ENCODE measurements around the gene OLA1. TPM values are rescaled to one million over a fixed set of nuclear protein-coding genes. Genes with fewer than 3 reads are reported as not detected.

Gene OLA1
- total and polyA plus RNA-seq, 9 of the 15 experiments (the other 6 are each of a cell fraction or from before 2014, with no cell fraction given) = 208 to 353 (median 225) TPM

DNA sequence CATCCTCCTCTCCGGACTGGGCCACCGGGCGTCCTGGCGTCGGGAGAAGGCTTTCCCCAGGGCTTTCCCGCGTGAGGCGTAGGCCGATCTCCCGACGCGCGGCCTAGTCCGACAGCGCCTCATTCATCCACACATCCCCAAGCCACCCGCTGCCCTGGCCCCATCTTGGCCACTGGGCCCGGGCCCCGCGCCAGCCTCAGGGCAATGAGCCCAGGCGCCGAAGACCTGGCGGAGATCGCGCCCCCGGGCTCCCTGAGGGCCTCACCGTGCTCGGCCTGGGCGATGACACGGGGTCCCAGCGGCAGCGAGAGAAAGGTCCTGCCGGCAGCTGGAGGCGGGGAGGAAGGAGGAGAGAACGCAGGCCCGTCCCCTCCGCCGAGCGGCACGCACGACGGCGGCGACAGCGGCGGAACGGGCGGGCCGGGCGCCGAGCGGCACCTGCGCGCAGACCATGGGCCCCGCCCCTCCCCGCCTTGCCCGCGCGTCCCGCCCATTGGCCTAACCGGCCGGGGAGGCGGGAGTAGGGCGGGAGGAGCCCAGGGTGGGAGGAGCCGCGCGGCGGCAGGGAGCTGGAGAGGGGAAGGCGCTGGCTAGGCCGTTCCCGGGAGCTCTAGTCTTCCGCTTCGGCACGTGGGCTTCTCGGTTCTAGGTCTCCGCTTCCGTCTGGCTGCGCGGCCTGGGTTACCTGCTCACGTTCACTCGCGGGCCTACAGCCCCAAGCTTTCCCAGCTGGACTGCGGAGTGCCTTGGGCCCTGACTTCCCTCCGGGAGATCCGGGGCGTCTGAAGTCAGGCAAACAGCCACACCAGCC is at the start of gene OLA1 (continued):
- TF ChIP-seq ZNF282 (CRISPR knock-in tag; IDR thresholded peaks at IDR 0.05) (no peak), MAZ (CRISPR knock-in tag; conservative IDR thresholded peaks at IDR 0.05 in 1 of 2, IDR thresholded peaks at IDR 0.05 in 1 of 2) (peak; percentile 69 to 81), HMG20A (CRISPR knock-in tag; conservative IDR thresholded peaks at IDR 0.05) (no peak), PTBP1 (IDR thresholded peaks at IDR 0.05; ENCODE audit: low read depth, low read length) (no peak), LCOR (CRISPR knock-in tag; IDR thresholded peaks at IDR 0.05) (peak; percentile 73), JUNB (CRISPR knock-in tag; conservative IDR thresholded peaks at IDR 0.05) (no peak), ZFX (CRISPR knock-in tag; IDR thresholded peaks at IDR 0.05) (peak; percentile 99), PYGO2 (tag; IDR thresholded peaks at IDR 0.05) (no peak), BRF1 (IDR thresholded peaks at IDR 0.05; ENCODE audit: borderline replicate concordance, extremely low read depth, insufficient read length) (no peak), MAFK (IDR thresholded peaks at IDR 0.05; ENCODE audit: low read length) (no peak), MEIS2 (IDR thresholded peaks at IDR 0.05; ENCODE audit: partially characterized antibody) (peak; percentile 67), ASH1L (IDR thresholded peaks at IDR 0.05; ENCODE audit: borderline replicate concordance, low read depth, partially characterized antibody) (peak; percentile 15), ZBTB17 (CRISPR knock-in tag; IDR thresholded peaks at IDR 0.05) (peak; percentile 85), NBN (IDR thresholded peaks at IDR 0.05; ENCODE audit: low read depth) (peak; percentile 71), ZFP1 (CRISPR knock-in tag; IDR thresholded peaks at IDR 0.05) (no peak), TAF15 (IDR thresholded peaks at IDR 0.05; ENCODE audit: low read depth, low read length) (no peak), NR3C1 (CRISPR knock-in tag; IDR thresholded peaks at IDR 0.05) (peak; percentile 48; the same call in 1 of the 2 replicates), TAF1 (IDR thresholded peaks at IDR 0.05; ENCODE audit: control insufficient read depth, extremely low read depth, insufficient read depth, low read length, severe bottlenecking) (peak; percentile 78), HDAC2 (IDR thresholded peaks at IDR 0.05) (peak; percentile 74), ZNF766 (CRISPR knock-in tag; conservative IDR thresholded peaks at IDR 0.05) (peak; percentile 72), U2AF2 (optimal IDR thresholded peaks at IDR 0.05; ENCODE audit: low read depth, low read length) (no peak)
- TF ChIP-seq, protein P1, sequence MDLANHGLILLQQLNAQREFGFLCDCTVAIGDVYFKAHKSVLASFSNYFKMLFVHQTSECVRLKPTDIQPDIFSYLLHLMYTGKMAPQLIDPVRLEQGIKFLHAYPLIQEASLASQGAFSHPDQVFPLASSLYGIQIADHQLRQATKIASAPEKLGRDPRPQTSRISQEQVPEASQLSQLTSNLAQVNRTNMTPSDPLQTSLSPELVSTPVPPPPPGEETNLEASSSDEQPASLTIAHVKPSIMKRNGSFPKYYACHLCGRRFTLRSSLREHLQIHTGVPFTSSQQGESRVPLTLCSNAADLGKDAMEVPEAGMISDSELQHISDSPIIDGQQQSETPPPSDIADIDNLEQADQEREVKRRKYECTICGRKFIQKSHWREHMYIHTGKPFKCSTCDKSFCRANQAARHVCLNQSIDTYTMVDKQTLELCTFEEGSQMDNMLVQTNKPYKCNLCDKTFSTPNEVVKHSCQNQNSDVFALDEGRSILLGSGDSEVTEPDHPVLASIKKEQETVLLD (IDR thresholded peaks at IDR 0.05) = peak; percentile 18; the same call in 1 of the 2 replicates
- TF ChIP-seq, protein P2, sequence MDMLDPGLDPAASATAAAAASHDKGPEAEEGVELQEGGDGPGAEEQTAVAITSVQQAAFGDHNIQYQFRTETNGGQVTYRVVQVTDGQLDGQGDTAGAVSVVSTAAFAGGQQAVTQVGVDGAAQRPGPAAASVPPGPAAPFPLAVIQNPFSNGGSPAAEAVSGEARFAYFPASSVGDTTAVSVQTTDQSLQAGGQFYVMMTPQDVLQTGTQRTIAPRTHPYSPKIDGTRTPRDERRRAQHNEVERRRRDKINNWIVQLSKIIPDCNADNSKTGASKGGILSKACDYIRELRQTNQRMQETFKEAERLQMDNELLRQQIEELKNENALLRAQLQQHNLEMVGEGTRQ (CRISPR knock-in tag; IDR thresholded peaks at IDR 0.05) = 0 out of 2 replicates have a peak, but pooled peaks have one; percentile 41
- TF ChIP-seq, protein P3, sequence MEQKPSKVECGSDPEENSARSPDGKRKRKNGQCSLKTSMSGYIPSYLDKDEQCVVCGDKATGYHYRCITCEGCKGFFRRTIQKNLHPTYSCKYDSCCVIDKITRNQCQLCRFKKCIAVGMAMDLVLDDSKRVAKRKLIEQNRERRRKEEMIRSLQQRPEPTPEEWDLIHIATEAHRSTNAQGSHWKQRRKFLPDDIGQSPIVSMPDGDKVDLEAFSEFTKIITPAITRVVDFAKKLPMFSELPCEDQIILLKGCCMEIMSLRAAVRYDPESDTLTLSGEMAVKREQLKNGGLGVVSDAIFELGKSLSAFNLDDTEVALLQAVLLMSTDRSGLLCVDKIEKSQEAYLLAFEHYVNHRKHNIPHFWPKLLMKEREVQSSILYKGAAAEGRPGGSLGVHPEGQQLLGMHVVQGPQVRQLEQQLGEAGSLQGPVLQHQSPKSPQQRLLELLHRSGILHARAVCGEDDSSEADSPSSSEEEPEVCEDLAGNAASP (IDR thresholded peaks at IDR 0.05) = no peak
- TF ChIP-seq, protein P4, sequence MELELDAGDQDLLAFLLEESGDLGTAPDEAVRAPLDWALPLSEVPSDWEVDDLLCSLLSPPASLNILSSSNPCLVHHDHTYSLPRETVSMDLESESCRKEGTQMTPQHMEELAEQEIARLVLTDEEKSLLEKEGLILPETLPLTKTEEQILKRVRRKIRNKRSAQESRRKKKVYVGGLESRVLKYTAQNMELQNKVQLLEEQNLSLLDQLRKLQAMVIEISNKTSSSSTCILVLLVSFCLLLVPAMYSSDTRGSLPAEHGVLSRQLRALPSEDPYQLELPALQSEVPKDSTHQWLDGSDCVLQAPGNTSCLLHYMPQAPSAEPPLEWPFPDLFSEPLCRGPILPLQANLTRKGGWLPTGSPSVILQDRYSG (tag; conservative IDR thresholded peaks at IDR 0.05; ENCODE audit: low read depth) = no peak

All from K562 (cell line).